DLD1 (cell line): ENCODE measurements around the gene KCNQ1.

Experiments used
- in situ Hi-C: cut with HindIII; loops from 2 replicates; pipeline ENCODE4 v1.10.0; 2017; ENCODE audit warnings: low sequenced_read_pairs

KCNQ1 gene

DNA sequence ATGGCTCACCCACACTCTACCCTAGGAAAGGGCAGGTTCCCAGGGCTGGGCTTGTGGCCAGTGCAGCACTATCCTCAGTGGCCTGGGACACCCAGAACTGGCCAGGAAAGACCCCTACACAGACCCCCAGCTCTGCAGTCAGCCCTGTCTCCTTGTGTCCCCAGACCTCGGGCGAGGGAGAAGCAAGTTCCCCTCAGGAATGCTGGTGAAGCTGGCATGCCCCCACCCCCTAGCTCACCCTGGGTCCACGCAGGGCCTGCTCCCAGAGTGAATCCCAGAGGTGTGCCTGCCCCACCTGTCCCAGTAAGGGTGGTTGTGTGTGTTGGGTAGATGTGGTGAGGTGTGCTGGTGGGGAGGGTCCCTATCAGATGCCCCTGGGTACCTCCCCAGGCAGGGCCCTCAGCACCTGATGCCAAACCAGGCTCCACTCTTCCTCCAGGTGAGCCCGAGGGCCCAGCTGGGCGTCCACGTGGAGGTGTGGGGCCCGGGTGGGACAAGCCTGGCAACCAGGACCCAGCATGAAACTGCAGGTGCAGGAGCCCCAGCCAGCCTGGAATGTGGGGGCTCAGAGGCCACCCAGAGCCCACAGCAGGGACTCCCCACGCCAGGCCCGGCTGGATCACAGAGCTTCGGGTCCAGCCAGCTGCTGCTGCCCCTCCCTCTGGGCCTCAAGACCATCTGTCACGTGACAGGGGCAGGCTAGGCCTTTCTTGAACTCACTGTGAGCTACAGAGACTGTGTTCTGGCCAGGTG lies 303.4 kb downstream of the KCNQ1 start:
- in situ Hi-C loops: no loop called here

DNA sequence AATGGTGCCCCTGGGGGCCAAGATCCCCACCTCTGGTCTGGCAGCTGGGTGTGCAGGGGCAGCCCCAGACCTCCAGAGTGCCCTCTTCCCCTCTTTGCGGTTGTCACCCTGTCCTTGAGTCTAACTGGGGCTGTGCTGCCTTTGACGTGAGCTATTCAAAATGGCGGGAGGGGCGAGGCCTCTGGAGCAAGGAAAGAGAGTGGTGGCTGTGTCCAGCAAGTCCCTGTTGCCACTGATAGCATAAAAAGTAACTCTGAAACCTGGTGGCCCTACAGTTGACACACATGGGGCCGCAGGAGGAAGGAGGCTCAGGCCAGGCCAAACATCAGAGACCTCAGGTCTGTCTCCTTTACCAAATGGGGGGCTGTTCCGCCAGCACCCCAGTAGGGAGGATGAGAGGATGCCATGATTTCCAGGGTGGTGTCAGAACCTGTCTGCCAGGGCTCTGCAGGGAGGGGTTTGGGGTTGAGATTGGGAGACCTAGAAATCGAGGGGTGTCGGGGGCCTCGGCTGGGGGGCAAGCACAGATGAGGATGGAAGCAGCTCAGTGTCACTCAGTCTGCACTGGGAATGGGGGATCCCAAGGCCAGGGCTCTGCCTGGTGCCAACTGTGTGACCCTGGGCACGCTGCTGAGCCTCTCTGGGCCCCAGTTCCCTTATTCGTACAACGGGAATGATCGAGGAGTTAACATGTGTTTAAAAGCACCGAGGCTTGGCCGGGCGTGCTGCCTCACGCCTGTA lies 304.2 kb downstream of the KCNQ1 start:
- in situ Hi-C loops: no loop called here

DNA sequence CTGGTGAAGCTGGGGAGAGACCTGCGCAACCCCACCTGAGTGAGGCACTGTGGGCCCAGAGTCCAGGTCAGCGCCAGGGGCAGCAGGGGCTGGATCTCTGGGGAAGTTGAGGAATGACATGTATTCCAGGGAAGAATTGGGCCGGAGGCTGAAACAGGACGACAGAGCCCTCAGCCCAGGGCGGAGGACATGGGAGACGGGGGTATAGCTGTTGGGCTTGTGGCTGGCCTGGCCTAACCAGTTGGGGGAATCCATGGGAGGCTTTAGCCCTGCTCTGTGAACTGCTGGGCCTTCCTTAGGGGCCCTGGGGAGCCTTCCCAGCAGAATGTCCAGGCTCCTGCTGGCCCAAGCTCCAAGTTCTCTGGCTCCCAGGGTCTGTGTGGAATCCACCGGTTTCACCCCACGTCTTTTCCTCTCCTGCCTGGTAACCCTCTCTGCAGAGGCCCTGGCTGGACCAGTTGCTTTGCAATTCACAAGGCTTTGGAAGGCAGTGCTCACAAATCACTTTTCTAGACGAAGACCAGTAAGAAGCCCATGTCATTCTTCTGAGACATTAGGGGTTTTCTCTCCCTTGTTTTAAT lies 305.4 kb downstream of the KCNQ1 start:
- in situ Hi-C loops: no loop called here

DNA sequence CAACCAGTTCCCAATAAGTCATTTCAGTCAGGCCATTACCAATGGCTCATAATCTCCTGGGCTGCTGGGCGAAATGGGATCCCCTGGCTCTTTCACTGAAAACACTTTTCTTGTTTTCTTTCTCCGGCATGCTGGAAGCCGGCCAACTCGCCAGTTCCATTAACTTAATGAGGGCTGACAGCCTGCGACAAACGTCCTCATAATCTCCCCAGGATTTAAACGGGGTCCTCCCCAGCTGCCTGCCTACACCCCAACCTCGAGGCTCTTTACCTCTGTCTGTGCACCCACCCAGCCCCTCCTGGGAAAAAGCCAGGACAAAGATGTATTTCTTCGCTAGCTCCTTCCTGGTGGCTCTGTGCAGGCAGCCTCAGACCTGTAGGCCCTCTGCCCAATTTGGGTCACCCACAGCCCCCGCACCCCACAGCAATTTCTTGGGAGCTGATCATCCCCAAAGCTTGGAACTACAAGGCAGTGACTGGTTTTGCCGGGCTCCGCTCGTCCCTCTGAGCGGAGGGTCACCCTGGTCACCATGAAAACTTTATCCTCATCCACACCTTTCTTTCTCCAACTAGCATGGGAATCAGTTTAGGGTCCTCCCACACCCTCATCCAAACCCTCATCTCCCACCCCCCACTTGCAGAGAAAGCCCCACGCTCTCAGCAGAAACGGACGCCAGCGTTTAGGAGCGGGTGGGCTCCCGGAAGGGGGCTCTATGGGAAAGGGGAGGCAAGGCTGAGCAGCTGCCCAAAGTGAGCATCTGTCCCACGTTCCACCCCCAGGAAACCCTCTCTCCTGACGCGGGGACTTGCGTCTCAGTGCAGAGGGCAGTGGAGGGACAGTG lies 306.1 kb downstream of the KCNQ1 start:
- in situ Hi-C loops: no loop called here

DNA sequence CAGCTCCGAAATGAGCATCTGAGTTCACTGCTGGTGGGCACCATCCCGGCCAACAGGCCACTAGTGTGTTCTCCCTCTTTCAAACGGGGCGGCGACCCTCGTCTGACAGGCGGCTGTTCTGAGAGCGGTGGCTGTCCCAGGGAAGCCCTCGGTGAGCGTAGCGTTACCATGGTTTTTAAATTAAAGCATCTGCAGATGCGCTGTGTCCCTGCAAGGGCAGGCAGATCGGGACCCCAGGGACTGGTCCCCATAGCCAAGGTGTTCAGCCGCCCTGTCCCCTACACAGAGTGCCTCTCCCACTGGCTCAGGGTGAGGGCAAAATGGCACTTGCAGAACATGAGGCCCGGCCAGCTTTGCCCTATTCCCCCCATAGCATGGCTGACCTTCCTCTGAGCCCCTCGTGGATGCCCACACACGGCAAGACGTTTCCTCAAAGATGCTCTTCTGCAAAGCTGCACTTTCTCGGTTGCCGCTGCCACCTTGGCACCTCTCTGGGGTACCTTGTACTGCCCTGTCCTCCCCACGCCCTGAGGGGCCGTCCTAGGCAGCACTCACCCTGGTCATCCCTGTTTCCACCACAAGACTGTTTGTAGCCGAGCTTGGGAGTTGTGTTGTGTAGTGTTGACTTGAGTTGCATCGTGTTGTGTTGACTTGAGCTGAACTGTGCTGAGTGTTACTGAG lies 306.9 kb downstream of the KCNQ1 start:
- in situ Hi-C loops: no loop called here

DNA sequence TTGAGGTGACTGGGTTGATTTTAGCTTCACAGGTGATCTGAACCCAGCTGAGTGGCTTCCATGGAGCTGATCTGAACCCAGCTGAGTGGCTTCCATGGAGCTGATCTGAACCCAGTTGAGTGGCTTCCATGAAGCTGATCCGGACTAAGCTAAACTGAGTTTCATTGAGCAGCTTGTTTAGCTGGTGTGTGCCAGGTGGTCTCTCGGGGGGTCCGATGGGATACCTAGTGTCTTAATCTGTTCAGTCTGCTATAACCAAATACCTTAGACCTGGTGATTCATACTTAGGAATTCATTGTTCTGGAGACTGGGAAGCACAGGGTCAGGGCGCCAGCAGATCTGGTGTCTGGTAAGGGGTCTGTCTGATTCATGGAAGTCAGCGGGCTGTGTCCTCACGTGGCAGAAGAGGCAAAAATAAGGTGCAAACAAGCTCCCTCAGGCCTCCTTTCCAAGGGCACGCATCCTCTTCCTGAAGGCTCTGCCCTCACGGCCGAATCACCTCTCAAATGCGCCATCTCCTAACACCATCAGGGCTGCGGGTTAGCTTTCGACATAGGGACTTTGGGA lies 307.5 kb downstream of the KCNQ1 start:
- in situ Hi-C loops: no loop called here

DNA sequence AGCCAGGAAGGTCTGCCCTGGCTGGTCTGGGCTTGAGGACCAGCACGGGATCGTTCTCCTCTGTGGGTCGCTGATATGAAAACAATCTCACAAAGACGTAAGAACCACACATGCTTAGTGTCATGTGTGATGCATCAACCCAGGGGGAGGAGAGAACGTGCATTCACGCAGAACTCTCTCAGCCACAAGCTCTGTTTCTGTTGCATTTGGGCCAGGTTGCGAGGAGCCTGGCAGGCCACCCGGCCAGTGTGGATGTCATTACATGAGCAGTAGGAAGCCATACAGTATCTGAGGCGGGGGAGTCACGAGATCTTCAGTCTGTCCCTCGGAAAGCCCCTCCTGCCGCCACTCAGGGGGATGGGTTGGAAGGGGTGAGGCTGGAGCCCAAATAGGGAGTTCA lies 308.1 kb downstream of the KCNQ1 start:
- in situ Hi-C loops: no loop called here

DNA sequence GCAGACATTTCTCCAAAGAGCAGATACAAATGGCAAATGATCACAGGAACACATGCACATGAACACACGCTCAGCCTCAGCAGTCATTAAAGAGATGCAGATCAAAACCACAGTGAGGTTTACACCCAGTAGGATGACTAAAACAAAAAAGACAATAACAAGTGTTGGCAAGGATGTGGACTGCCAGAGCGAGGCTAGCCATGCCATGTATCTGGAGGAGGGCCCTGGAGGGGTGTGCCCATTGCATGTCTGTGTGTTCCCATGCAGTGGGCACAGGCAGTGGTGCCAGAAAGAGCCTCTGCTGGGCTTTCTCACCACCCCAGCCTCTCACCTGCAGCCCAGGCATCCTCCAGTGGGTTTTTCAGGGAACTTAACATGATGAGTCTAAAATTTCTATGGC lies 309.2 kb downstream of the KCNQ1 start:
- in situ Hi-C loops: no loop called here

DNA sequence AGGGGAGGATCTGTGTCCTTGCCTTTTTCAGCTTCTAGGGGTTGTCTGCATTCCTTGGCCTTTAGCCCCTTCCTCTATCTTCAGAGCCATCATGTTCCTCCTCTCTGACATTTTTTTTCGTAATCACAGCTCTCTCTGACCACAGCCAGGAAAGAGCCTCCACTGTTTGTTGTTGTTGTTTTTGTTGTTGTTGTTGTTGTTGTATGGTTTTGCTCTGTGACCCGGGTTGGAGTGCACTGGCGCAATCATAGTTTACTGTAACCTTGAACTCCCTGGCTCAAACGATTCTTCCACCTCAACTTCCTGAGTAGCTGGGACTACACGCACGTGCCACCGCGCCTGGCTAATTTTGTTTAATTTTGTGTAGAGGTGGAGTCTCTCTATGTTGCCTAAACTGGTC lies 310.3 kb downstream of the KCNQ1 start:
- in situ Hi-C loops: no loop called here

DNA sequence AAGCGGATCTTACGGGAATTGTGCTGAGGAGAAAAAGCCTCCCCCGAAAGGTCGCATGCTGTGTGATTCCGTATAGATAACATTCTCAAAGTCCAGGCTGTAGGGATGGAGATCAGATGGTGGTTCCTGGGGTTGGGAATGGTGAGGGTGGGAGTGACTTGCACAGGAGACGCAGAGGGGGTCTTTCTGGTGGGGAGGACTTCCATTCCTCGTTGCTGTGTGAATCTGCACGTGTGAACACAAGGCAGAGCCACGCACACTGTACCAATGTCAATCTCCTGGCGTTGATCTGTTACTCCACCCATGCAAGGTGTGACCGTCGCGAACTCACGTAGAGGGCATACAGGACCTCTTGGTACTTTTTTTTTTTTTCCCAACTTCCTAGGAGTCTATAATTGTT lies 313.9 kb downstream of the KCNQ1 start:
- in situ Hi-C loops: no loop called here

DNA sequence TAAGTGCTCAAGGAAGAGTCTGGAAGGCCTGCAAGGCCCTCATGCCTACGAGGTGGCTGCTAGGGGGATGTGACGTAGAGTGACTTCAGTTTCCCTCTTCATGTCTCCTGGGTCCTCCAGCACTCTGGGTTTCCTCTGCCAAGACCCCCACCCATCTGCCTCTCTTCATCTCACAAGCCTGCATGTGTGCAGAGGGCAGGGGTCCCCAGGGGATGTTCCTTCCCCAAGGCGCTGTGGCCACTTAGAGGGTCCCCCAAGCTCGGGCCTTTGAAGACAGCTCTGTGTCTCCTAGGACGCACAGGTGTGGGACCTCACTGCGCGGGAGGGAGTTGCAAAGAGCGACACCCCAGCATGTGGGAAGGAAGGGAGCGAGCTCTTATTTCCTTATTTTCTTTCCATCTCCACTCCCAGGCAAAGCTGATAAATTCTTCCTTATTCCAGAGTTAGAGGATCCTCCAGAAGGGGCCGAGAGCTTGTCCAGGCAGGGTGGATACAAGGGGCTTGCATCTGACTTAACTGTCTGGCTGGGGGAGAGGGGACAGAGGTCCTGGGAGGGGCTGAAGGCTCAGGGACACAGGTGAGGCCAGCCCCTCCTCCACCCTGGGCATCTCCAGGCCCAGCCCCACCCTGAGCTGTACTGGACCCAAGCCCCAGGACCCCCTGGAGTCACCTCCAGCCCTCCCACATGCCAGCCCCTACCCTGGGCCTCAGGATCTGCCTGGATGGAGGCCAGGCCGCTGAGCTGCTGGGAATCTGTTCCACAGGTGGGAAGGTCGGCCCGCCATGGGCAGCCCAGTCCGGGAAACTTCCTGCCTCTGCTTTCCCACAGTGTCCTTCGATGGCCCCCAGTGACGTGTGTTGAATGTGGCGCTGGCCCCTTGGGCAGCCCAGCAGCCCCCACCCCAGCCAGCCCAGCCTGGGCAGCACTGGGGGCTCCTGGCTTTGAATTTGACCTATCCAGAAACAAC lies 314.7 kb downstream of the KCNQ1 start:
- in situ Hi-C loops: no loop called here

DNA sequence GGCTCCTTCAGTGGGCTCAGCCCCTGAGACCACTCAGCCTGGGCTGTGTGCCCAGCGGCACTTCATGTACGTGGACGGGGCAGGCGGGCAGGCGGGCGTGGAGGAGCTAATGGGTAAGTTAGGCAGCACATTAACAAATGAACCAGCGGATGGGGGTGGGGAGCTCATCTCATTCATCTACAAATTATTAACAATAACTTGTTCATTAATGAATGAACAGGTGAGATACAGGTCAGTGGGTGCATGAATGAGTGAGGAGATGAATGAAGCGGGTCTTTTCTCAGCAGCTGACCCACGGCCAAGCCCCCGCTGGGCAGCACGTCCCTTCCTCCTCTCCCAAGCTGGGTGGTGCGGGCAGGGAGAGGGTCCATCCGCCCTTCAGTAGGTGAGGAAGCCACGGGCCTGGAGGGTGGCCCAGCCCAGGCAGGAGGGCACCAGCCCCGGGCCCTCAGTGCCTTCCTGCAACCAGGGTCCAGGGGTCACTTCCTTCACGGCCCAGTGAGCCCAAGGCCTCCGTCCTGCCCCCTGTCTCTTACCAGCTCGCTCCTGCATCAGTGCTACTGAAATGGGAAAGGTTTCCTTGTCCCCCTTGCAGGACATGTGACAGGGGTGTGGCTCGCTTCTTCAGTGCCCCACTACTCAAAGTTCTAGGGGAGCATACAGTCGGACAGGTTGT lies 315.5 kb downstream of the KCNQ1 start:
- in situ Hi-C loops: no loop called here

DNA sequence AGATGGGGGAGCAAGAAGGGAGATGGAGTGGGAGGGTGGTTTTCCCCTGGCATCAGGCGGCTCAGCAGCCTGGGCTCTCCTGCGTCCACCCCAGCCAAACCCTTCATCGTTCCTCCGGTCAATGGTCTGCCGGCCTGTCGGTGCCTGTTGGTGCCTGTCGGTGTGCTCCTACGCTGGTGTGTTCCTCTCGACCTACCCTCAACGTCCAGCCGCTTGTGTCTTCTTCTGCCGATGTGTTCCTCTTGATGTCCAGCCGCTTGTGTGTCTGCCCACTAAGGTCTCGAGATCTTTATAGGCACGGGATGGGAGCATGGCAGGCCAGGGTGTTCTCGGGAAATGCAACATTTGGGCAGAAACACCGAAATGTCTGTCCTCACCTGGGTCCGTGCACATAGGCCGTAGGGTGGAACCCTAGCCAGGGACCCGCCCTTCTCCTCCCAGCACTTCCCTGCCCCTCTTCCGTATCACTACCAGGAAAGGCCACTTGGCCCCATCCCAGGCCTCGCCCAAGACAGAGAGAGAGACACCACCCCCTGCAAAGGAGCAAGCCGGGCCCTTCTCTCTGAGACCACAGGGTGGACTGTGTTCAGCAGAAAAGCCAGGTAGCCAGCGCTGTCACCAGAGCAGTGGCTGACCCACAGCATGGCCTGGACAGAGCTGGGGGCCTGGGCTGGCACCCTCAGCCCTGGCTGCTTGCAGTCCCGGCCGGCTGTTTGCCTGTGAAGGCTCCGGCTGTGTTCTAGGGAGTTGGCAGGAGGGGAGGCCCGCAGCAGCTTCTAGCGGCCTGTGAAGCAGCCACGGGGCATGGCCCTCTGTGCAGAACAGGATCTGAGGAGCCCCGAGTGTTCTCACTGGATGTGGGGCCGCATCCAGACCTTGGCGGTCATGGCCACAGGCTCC lies 316.6 kb downstream of the KCNQ1 start:
- in situ Hi-C loops: no loop called here

DNA sequence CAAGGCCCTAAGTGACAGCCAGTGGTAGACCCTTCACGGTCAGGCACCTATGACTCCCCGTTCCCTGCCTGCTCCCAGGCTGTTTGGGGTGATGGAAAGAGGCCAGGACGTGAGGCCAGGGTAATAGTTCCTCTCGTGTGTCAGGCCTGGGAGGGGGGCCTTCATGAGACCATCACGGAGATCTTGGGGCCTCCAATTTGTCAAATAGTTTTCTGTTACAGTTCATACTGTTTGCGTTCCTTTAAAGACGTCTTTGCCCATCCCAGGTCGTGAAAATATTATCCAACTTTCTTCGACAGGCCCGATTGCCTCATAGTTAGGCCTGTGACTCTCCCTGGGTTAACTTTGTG lies 317.2 kb downstream of the KCNQ1 start:
- in situ Hi-C loops: no loop called here

DNA sequence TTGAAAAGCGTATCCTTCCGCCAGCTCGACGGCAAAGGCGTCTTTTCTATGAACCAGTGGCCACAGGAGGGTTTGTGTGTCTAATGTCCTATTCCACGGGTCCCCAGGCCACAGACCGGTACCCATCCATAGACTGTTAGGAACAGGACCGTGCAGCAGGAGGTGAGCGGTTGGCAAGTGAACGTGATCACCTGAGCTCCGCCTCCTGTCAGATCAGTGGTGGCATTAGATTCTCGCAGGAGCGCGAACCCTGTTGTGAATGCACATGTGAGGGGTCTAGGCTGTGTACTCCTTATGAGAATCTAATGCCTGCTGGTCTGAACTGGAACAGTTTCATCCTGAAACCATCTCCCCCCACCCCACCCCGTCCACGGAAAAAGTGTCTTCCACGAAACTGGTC lies 317.6 kb downstream of the KCNQ1 start:
- in situ Hi-C loops: no loop called here

DNA sequence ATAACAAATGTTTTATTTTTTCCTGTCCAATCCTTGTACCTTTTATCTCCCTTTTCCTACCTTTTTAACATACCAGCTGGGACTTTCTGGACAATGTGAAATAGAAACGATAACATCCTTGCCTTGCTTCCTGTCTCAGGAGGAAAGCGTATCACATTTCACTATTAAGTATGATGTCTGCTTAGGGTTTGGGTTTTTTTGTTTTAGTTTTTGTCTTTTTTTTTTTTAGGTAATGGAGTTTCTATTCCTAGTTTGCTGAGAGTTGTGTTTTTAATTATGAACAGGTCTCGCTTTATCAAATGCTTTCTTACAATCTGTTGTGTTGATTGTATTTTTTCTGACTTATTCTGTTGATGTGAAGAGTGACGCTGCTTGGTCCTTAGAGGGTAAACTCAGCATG lies 319.2 kb downstream of the KCNQ1 start:
- in situ Hi-C loops: no loop called here

DNA sequence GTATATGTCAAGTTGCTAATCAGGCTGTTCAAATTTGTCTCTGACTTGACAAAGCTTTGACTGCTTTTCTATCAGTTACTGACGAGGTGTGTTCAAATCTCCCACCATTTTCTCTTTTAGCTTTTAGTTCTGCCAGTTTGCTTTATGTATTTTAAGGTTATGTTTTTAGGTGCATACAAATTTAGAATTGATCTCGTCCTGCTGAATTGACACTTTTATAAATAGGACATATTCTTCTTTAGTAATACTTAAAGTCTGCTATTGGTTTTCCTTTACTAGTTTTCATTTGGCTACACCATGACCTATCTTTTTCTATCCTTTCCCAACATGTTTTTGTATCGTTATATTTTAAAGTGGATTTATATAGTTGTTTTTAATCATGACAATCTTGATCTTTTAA lies 320.7 kb downstream of the KCNQ1 start:
- in situ Hi-C loops: loop anchor here (5.0 kb wide), 2 partner anchors 57 to 107 kb away; no protein-coding TSS in a partner anchor

DNA sequence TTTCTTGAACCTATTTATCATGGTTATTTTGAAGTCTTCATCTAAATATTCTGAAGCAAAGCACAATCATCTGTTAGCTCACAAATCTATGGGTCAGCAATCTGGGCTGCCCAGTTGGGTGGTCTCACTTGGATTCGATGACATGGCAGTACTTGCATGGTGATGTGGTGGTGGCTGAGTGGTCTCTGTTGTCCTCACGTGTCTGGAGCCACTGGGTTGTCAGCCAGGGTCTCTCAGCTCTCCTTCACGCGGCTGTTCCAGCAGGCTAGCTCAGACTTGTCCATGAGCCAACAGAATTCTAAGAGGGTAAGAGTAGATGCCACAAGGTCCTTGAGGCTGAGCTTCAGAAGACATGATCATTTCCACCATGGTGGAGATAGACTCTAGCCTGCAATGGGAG lies 321.4 kb downstream of the KCNQ1 start:
- in situ Hi-C loops: loop anchor here (5.0 kb wide), 2 partner anchors 56 to 106 kb away; no protein-coding TSS in a partner anchor
